NCI-H446 treated with DMSO at 0.1 percent for 48 hours (cell line): ENCODE results near the gene DAB2IP.

ENCODE experiments used
- DNase-seq: peaks from one replicate; lab custom pipeline; 2025; lab: John Stamatoyannopoulos, UW

DAB2IP gene

GRCh38 chr9:121685146-121685794, 33.8 kb downstream of the DAB2IP start:
- no peak for DNase-seq

- DNase-seq, result no peak
Measured at GRCh38 chr9:121685795-121686377, 34.5 kb downstream of the DAB2IP start.

- no peak for DNase-seq
Measured at GRCh38 chr9:121686930-121687541, 35.6 kb downstream of the DAB2IP start.

- DNase-seq, result no peak
Measured at GRCh38 chr9:121688146-121688680, 36.8 kb downstream of the DAB2IP start.

- no peak for DNase-seq
Measured at GRCh38 chr9:121688681-121689080, 37.2 kb downstream of the DAB2IP start.

- DNase-seq, result no peak
Measured at GRCh38 chr9:121689461-121690157, 38.2 kb downstream of the DAB2IP start.

- DNase-seq, result no peak
Measured at GRCh38 chr9:121690316-121690715, 38.9 kb downstream of the DAB2IP start.

GRCh38 chr9:121690766-121691165, 39.3 kb downstream of the DAB2IP start:
- no peak for DNase-seq

GRCh38 chr9:121691890-121692289, 40.5 kb downstream of the DAB2IP start:
- no peak for DNase-seq

GRCh38 chr9:121692606-121693387, 41.4 kb downstream of the DAB2IP start:
- DNase-seq, result no peak

- DNase-seq, result no peak
Measured at GRCh38 chr9:121693388-121693670, 41.9 kb downstream of the DAB2IP start.

GRCh38 chr9:121694001-121694400, 42.6 kb downstream of the DAB2IP start:
- DNase-seq, result no peak

- DNase-seq, result no peak
Measured at GRCh38 chr9:121694600-121694999, 43.2 kb downstream of the DAB2IP start.

GRCh38 chr9:121696930-121697329, 45.5 kb downstream of the DAB2IP start:
- DNase-seq, result no peak

- DNase-seq, result no peak
Measured at GRCh38 chr9:121698627-121699570, 47.5 kb downstream of the DAB2IP start.

GRCh38 chr9:121699571-121700164, 48.2 kb downstream of the DAB2IP start:
- no peak for DNase-seq

GRCh38 chr9:121700165-121700831, 48.9 kb downstream of the DAB2IP start:
- DNase-seq, result no peak

GRCh38 chr9:121700832-121701419, 49.5 kb downstream of the DAB2IP start:
- no peak for DNase-seq

GRCh38 chr9:121701736-121702261, 50.4 kb downstream of the DAB2IP start:
- no peak for DNase-seq
